Keratinocyte (primary cell): ENCODE data around the gene UNC13C.

Experiments used
- CTCF ChIP-seq, 3 experiments: IDR thresholded peaks in 1 of 3; conservative IDR thresholded peaks in 1 of 3; optimal IDR thresholded peaks in 1 of 3; 2 replicates in 2 of 3; 3 replicates in 1 of 3; pipeline versions ENCODE3 to v1.5.1; 2011; ENCODE audit warnings: low read length in 3 of 3, mild to moderate bottlenecking in 3 of 3, moderate library complexity in 2 of 3, control low read depth in 1 of 3, inconsistent platforms in 1 of 3; ENCODE audit not compliant: insufficient read depth in 2 of 3; ENCODE audit errors: extremely low read depth in 1 of 3
- EZH2 ChIP-seq: IDR thresholded peaks from one replicate; pipeline ENCODE4 v1.6.1; 2012; ENCODE audit warnings: inconsistent platforms, mild to moderate bottlenecking, low read length, moderate library complexity

- no peak for TF ChIP-seq CTCF (optimal IDR thresholded peaks at IDR 0.05 in 1 of 3, IDR thresholded peaks at IDR 0.05 in 1 of 3, conservative IDR thresholded peaks at IDR 0.05 in 1 of 3; ENCODE audit: extremely low read depth in 1 of 3, insufficient read depth in 2 of 3, low read length in 3 of 3)
- no peak for TF ChIP-seq EZH2
These were observed 228.5 kb downstream of the UNC13C start for GRCh38 chr15:54206586-54207321.
